K562 (cell line): ENCODE data around the gene SLC38A1. TPM values are rescaled to one million over a fixed set of nuclear protein-coding genes. Genes with fewer than 3 reads are reported as not detected.

Experiments used
- ATAC-seq: fragments of 200-7000 bp; cut with Tn5 transposase; 3 replicates; pipeline ENCODE4 v1.9.1; 2020; ENCODE audit warnings: moderate library complexity
- BruUV-seq: library from RNA; stranded (reverse); fragments of 400-500 nt; replicated peaks from 2 replicates; lab custom pipeline; 2021; lab: Mats Ljungman, UMichigan
- CTCF ChIA-PET: fragments of 300-600 bp; formaldehyde crosslinking; extraction: SDS; loops from one replicate; lab custom pipeline; 2021; ENCODE audit warnings: low intra/inter-chr PET ratio; lab: Yijun Ruan, JAX
- POLR2A ChIA-PET: fragments of 300-600, 350-650 bp; sonication (Branson Sonifier 250); formaldehyde crosslinking; extraction: SDS; loops from one replicate; lab custom pipeline; 2021; ENCODE audit warnings: antibody characterized with exemption, inconsistent platforms; lab: Yijun Ruan, JAX
- DNase-seq, 4 experiments: peaks; one replicate each; pipeline versions ENCODE4 v3.0.0 to v3.0.0-alpha.2; 2011 to 2018; ENCODE audit warnings: low spot score in 3 of 4, mixed read lengths in 3 of 4; ENCODE audit errors: extremely low read depth in 1 of 4
- FAIRE-seq: peaks from 2 replicates; lab custom pipeline; 2011; peaks lifted over from hg19 to GRCh38; lab: Jason Lieb, UNC
- H2AFZ ChIP-seq: 2 replicates; pipeline ENCODE4 v1.6.0; 2011; ENCODE audit warnings: low read depth, low read length, control low read depth, inconsistent platforms
- H3K27ac ChIP-seq: fragments of 200-600 bp; 3 replicates; pipeline ENCODE4 v1.8.0; 2011; ENCODE audit warnings: low read depth, mild to moderate bottlenecking, control low read depth, inconsistent platforms, low read length, moderate library complexity, mixed read lengths; ENCODE audit errors: extremely low read depth
- H3K27me3 ChIP-seq, 2 experiments: fragments of 300-600 bp in 1 of 2; 2 replicates in 1 of 2; 3 replicates in 1 of 2; pipeline versions ENCODE4 v1.6.0 to v1.8.0; 2011; ENCODE audit warnings: inconsistent platforms in 2 of 2, low read length in 2 of 2, mild to moderate bottlenecking in 1 of 2, mixed read lengths in 1 of 2, moderate library complexity in 1 of 2; ENCODE audit not compliant: control insufficient read depth in 2 of 2, insufficient read depth in 2 of 2
- H3K36me3 ChIP-seq: fragments of 300-600 bp; 3 replicates; pipeline ENCODE4 v1.8.0; 2011; ENCODE audit warnings: mild to moderate bottlenecking, low read length, inconsistent platforms; ENCODE audit not compliant: control insufficient read depth, insufficient read depth
- H3K4me1 ChIP-seq, 2 experiments: fragments of 200-600 bp in 1 of 2; replicated peaks in 1 of 2; 2 replicates in 1 of 2; 3 replicates in 1 of 2; pipeline versions ENCODE4 v1.5.1 to v1.8.0; 2011; ENCODE audit warnings: inconsistent platforms in 2 of 2, low read length in 2 of 2, mild to moderate bottlenecking in 1 of 2, mixed read lengths in 1 of 2, moderate library complexity in 1 of 2; ENCODE audit not compliant: control insufficient read depth in 2 of 2, insufficient read depth in 2 of 2
- H3K4me2 ChIP-seq: 2 replicates; pipeline ENCODE4 v1.6.1; 2011; ENCODE audit warnings: low read length, control low read depth, inconsistent platforms, mixed read lengths; ENCODE audit not compliant: insufficient read depth
- H3K4me3 ChIP-seq: fragments of 200-600 bp; sonication (generic), shearing (Covaris generic); 2 replicates; pipeline ENCODE4 v1.5.1; 2016; ENCODE audit warnings: control low read depth, inconsistent platforms
- H3K79me2 ChIP-seq: fragments of 200-600 bp; 3 replicates; pipeline ENCODE4 v1.8.0; 2011; ENCODE audit warnings: low read length, inconsistent platforms; ENCODE audit not compliant: control insufficient read depth, insufficient read depth
- H3K9ac ChIP-seq, 2 experiments: 2 replicates each; pipeline versions ENCODE4 v1.6.0 to v1.6.1; 2011; ENCODE audit warnings: low read depth in 2 of 2, low read length in 2 of 2, control low read depth in 1 of 2, inconsistent platforms in 1 of 2, mild to moderate bottlenecking in 1 of 2, mixed read lengths in 1 of 2; ENCODE audit not compliant: insufficient read depth in 1 of 2
- H3K9me1 ChIP-seq: one replicate; pipeline ENCODE4 v1.6.0; 2011; ENCODE audit warnings: inconsistent platforms, mild to moderate bottlenecking, low read length, moderate library complexity; ENCODE audit not compliant: control insufficient read depth, insufficient read depth
- H3K9me3 ChIP-seq: replicated peaks from 2 replicates; pipeline ENCODE4 v1.5.1; 2011; ENCODE audit warnings: low read depth, low read length, inconsistent platforms; ENCODE audit not compliant: control insufficient read depth, insufficient read depth
- H4K20me1 ChIP-seq: replicated peaks from 2 replicates; pipeline ENCODE4 v1.6.1; 2011; ENCODE audit warnings: low read length, inconsistent platforms, mixed read lengths; ENCODE audit not compliant: control insufficient read depth, insufficient read depth
- BCOR ChIP-seq: fragments of 450-650 bp; IDR thresholded peaks from 2 replicates; pipeline ENCODE4 v1.6.1; 2016
- ELF4 ChIP-seq: fragments of 450-650 bp; formaldehyde crosslinking; IDR thresholded peaks from 2 replicates; pipeline ENCODE4 v1.4.0; 2022; ENCODE audit warnings: missing genetic modification characterization
- FOXK2 ChIP-seq, 2 experiments: fragments of 450-650 bp; IDR thresholded peaks in 1 of 2; conservative IDR thresholded peaks in 1 of 2; 2 replicates each; pipeline ENCODE4 v1.6.1; 2016; ENCODE audit warnings: low read depth in 2 of 2, mild to moderate bottlenecking in 1 of 2
- GABPB1 ChIP-seq: sonication (generic); formaldehyde crosslinking; IDR thresholded peaks from 2 replicates; pipeline ENCODE4 v1.8.0; 2022; ENCODE audit warnings: mild to moderate bottlenecking, missing genetic modification reagents
- HDAC2 ChIP-seq: fragments of 450-650 bp; IDR thresholded peaks from 2 replicates; pipeline ENCODE4 v1.6.1; 2016; ENCODE audit warnings: mild to moderate bottlenecking
- MBD2 ChIP-seq: sonication (generic); IDR thresholded peaks from 2 replicates; pipeline ENCODE4 v1.6.1; 2016; ENCODE audit warnings: low read depth, borderline replicate concordance
- MCM5 ChIP-seq: fragments of 450-650 bp; IDR thresholded peaks from 2 replicates; pipeline ENCODE4 v1.6.1; 2016; ENCODE audit warnings: low read depth
- NFIX ChIP-seq: fragments of 250-450 bp; sonication (Bioruptor Pico); IDR thresholded peaks from 2 replicates; pipeline ENCODE4 v1.4.0; 2020; ENCODE audit warnings: low read depth, mild to moderate bottlenecking, moderate library complexity
- POLR3A ChIP-seq: IDR thresholded peaks from 2 replicates; pipeline ENCODE4 v1.6.1; 2011; ENCODE audit warnings: borderline replicate concordance, mild to moderate bottlenecking, moderate library complexity; ENCODE audit not compliant: insufficient read length, insufficient read depth; ENCODE audit errors: extremely low read depth
- RBM25 ChIP-seq: fragments of 200-400 bp; formaldehyde crosslinking; IDR thresholded peaks from 2 replicates; pipeline ENCODE4 v1.6.1; 2018; ENCODE audit warnings: low read length, low read depth, moderate library complexity; ENCODE audit not compliant: severe bottlenecking
- RFX1 ChIP-seq: fragments of 450-650 bp; IDR thresholded peaks from 2 replicates; pipeline ENCODE4 v1.6.1; 2016; ENCODE audit warnings: mild to moderate bottlenecking, moderate library complexity
- SIN3A ChIP-seq, 2 experiments: fragments of 150-350 bp in 1 of 2; IDR thresholded peaks; 2 replicates each; pipeline ENCODE4 v1.6.1; 2011 to 2016; ENCODE audit warnings: borderline replicate concordance in 2 of 2, low read depth in 2 of 2, low read length in 2 of 2, mild to moderate bottlenecking in 2 of 2, moderate library complexity in 2 of 2; ENCODE audit not compliant: control insufficient read depth in 1 of 2
- SMARCA4 ChIP-seq: fragments of 450-650 bp; IDR thresholded peaks from 2 replicates; pipeline ENCODE4 v1.6.1; 2016
- SP1 ChIP-seq: sonication (generic); formaldehyde crosslinking; IDR thresholded peaks from 2 replicates; pipeline ENCODE4 v1.8.1; 2022; ENCODE audit warnings: mild to moderate bottlenecking, missing genetic modification reagents
- SREBF2 ChIP-seq: sonication (generic); formaldehyde crosslinking; IDR thresholded peaks from 2 replicates; pipeline ENCODE4 v1.4.0; 2020; ENCODE audit warnings: mild to moderate bottlenecking, missing genetic modification reagents
- SRF ChIP-seq, 2 experiments: fragments of 250-450, 450-650 bp in 1 of 2; sonication (Bioruptor Pico) in 1 of 2; sonication (generic) in 1 of 2; formaldehyde crosslinking; IDR thresholded peaks; 2 replicates each; pipeline versions ENCODE4 v1.5.0 to v1.5.1; 2020 to 2022; ENCODE audit warnings: mild to moderate bottlenecking in 1 of 2, missing genetic modification reagents in 1 of 2
- TCF7L2 ChIP-seq: fragments of 150-350 bp; IDR thresholded peaks from 2 replicates; pipeline ENCODE4 v1.6.1; 2016; ENCODE audit warnings: low read depth, mild to moderate bottlenecking, low read length, moderate library complexity
- ZFP36 ChIP-seq: fragments of 150-350 bp; IDR thresholded peaks from 2 replicates; pipeline ENCODE4 v1.6.1; 2018; ENCODE audit warnings: low read length, low read depth; ENCODE audit not compliant: partially characterized antibody
- ZNF165 ChIP-seq: fragments of 250-450 bp; sonication (Bioruptor Pico); IDR thresholded peaks from 2 replicates; pipeline ENCODE4 v1.4.0; 2020; ENCODE audit warnings: borderline replicate concordance
- ZNF507 ChIP-seq: conservative IDR thresholded peaks from 2 replicates; pipeline ENCODE4 v1.6.1; 2017; ENCODE audit warnings: missing genetic modification characterization, missing compliant biosample characterization
- ZNF766 ChIP-seq: fragments of 200-800 bp; sonication (Bioruptor generic); conservative IDR thresholded peaks from 2 replicates; pipeline ENCODE4 v1.6.1; 2016; ENCODE audit warnings: missing genetic modification characterization, missing compliant biosample characterization
- ZNF77 ChIP-seq: fragments of 250-450 bp; sonication (Bioruptor Pico); IDR thresholded peaks from 2 replicates; pipeline ENCODE4 v1.5.0; 2020
- WGBS: fragments of 100-300 bp; shearing (Covaris generic); methylation state at CpG from one replicate; pipeline ENCODE4 v1.1.6; 2016; ENCODE audit warnings: low coverage, mixed read lengths; ENCODE audit not compliant: insufficient coverage; ENCODE audit errors: missing lambda C conversion rate; 5-methylcytosine and 5-hydroxymethylcytosine counted together
- in situ Hi-C: fragments of 300-500 bp; cut with MboI; formaldehyde crosslinking; loops from 4 replicates; pipeline ENCODE4 v1.15.0; 2018; ENCODE audit warnings: inconsistent platforms, mixed read lengths
- intact Hi-C: fragments of 100-400 bp; cut with micrococcal nuclease; formaldehyde crosslinking; loops from 2 replicates; pipeline ENCODE4 v1.14.2; 2022
- polyA plus RNA-seq, 8 experiments: library from polyadenylated mRNA; depleted of rRNA in 4 of 8; stranded (reverse) in 5 of 8; unstranded in 3 of 8; fragments of >200 nt; fragmentation: Nextera tagmentation in 2 of 8; fragmentation: Illumina TruSeq in 1 of 8; extraction: Ambion mirVana in 2 of 8; extraction: Trizol in 1 of 8; gene quantifications; 2 replicates each; pipeline versions ENCODE4 v1.2.1 to v1.2.3, GENCODE V29; 2011 to 2014; ENCODE audit warnings: inconsistent platforms in 1 of 8, missing spikeins in 1 of 8
- total RNA-seq, 7 experiments: library from RNA; depleted of rRNA in 6 of 7; stranded (reverse); fragments of >200 nt in 6 of 7; fragmentation: Illumina TruSeq in 2 of 7; extraction: Trizol in 2 of 7; gene quantifications; 2 replicates each; pipeline versions ENCODE4 v1.2.1 to v1.2.3, GENCODE V29; 2011 to 2021; ENCODE audit warnings: low replicate concordance in 1 of 7
- TF ChIP-seq, protein P1 (sequence below), 3 experiments: fragments of 200-800 bp in 1 of 3; fragments of 250-450 bp in 1 of 3; fragments of 450-650 bp in 1 of 3; sonication (Bioruptor Pico) in 1 of 3; sonication (Bioruptor generic) in 1 of 3; formaldehyde crosslinking in 1 of 3; IDR thresholded peaks; 2 replicates each; pipeline versions ENCODE4 v1.6.1 to v1.8.0; 2016 to 2022; ENCODE audit warnings: mild to moderate bottlenecking in 2 of 3, missing genetic modification characterization in 2 of 3, missing compliant biosample characterization in 1 of 3, moderate library complexity in 1 of 3

The SLC38A1 gene
- total and polyA plus RNA-seq, 9 of the 15 experiments (the other 6 are each of a cell fraction or from before 2014, with no cell fraction given) = 51.9 to 112 (median 75.0) TPM

DNA sequence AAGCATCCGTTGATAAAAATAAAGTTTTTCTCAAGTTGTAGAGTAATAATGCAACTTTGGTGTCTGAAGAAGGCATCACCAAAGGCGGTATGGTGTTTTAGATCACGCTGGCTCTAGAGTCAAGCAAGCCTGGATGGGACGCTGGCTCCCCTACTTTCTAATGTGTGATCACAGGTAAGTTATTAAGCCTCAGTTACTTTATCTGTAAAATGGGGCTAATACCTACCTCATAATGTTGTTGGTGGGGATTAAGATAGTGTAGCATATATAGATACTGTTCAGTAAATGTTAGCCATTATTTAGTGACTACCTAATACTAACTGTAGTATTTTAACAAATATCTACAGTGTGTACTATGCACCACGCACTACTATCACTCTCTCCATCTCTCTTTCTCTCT, 45.8 kb downstream of the SLC38A1 start:
- ChIA-PET POLR2A (interaction anchor here (1.7 kb wide), 1 partner anchor 24 kb away, joined by 4 read pairs; no protein-coding TSS in a partner anchor), CTCF (no interaction called here)
- 87% methylated on average over 5 of the region's 5 CpGs for WGBS
- no peak overlapping the region for H3K4me2 ChIP-seq
- no peaks in the 10 kb centered on the region for H3K9me1 ChIP-seq
- no peaks in the 10 kb centered on the region for H3K27me3 ChIP-seq
- peaks cover 75% of the 10 kb centered on the region for H3K36me3 ChIP-seq
- ATAC-seq = no peak
- intact Hi-C loops (loop anchor here (5.0 kb wide), 1 partner anchor 34 kb away; no protein-coding TSS in a partner anchor), in situ Hi-C loops (no loop called here)
- H3K79me2 ChIP-seq = peaks cover 45% of the 10 kb centered on the region
- no peak overlapping the region for H3K27ac ChIP-seq
- H3K4me1 ChIP-seq = peaks cover 0 to 35% of the 10 kb centered on the region in 2 experiments; a peak in 4 of 5 replicates
- BruUV-seq = no TSS peak
- no peak overlapping the region for H3K9ac ChIP-seq
- H2AFZ ChIP-seq = no peak overlapping the region
- no peaks in the 10 kb centered on the region for H4K20me1 ChIP-seq
- FAIRE-seq = no peak
- no peaks in the 10 kb centered on the region for H3K9me3 ChIP-seq
- no peak overlapping the region for H3K4me3 ChIP-seq
- DNase-seq = no peak
- TF ChIP-seq ZNF507 (tag) (no peak), RBM25 (peak; percentile 80), BCOR (peak; percentile 72), ZNF165 (CRISPR knock-in tag) (no peak), SMARCA4 (no peak), POLR3A (no peak), FOXK2 (conservative IDR thresholded peaks at IDR 0.05 in 1 of 2, IDR thresholded peaks at IDR 0.05 in 1 of 2; ENCODE audit: low read depth in 2 of 2) (no peak), SP1 (CRISPR knock-in tag) (no peak), ZNF77 (CRISPR knock-in tag) (no peak), GABPB1 (CRISPR knock-in tag) (no peak), HDAC2 (0 out of 2 replicates have a peak, but pooled peaks have one; percentile 22), ZFP36 (no peak), MBD2 (no peak), MCM5 (no peak), RFX1 (no peak), SRF (CRISPR knock-in tag; IDR thresholded peaks at IDR 0.05) (no peak), SIN3A (IDR thresholded peaks at IDR 0.05; ENCODE audit: borderline replicate concordance in 2 of 2, control insufficient read depth in 1 of 2, low read depth in 2 of 2, low read length in 2 of 2) (no peak), TCF7L2 (no peak), NFIX (CRISPR knock-in tag) (no peak), SREBF2 (CRISPR knock-in tag) (no peak), ELF4 (CRISPR knock-in tag) (no peak), ZNF766 (CRISPR knock-in tag) (no peak)
- TF ChIP-seq, protein P1, sequence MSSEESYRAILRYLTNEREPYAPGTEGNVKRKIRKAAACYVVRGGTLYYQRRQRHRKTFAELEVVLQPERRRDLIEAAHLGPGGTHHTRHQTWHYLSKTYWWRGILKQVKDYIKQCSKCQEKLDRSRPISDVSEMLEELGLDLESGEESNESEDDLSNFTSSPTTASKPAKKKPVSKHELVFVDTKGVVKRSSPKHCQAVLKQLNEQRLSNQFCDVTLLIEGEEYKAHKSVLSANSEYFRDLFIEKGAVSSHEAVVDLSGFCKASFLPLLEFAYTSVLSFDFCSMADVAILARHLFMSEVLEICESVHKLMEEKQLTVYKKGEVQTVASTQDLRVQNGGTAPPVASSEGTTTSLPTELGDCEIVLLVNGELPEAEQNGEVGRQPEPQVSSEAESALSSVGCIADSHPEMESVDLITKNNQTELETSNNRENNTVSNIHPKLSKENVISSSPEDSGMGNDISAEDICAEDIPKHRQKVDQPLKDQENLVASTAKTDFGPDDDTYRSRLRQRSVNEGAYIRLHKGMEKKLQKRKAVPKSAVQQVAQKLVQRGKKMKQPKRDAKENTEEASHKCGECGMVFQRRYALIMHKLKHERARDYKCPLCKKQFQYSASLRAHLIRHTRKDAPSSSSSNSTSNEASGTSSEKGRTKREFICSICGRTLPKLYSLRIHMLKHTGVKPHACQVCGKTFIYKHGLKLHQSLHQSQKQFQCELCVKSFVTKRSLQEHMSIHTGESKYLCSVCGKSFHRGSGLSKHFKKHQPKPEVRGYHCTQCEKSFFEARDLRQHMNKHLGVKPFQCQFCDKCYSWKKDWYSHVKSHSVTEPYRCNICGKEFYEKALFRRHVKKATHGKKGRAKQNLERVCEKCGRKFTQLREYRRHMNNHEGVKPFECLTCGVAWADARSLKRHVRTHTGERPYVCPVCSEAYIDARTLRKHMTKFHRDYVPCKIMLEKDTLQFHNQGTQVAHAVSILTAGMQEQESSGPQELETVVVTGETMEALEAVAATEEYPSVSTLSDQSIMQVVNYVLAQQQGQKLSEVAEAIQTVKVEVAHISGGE (CRISPR knock-in tag; IDR thresholded peaks at IDR 0.05) = no peak
